ENCODE data around the gene MRPS26.

Gene MRPS26

GRCh38 chr20:3093861-3094361 is 48.1 kb downstream of the MRPS26 start:
- Histone ChIP-seq H3K4me3 (ENCODE audit: low read depth, low read length) (no peak overlapping the region), H3K9me3 (ENCODE audit: control insufficient read depth, insufficient read depth, low read depth, low read length) (no peaks in the 10 kb centered on the region), H3K4me1 (ENCODE audit: control insufficient read depth, insufficient read depth, low read length) (no peaks in the 10 kb centered on the region), H3K27ac (ENCODE audit: low read depth, low read length) (no peak overlapping the region), H3K9ac (ENCODE audit: low read length) (no peak overlapping the region), H3K27me3 (ENCODE audit: control insufficient read depth, insufficient read depth, low read length) (peaks cover 12% of the 10 kb centered on the region; the same call in 1 of the 2 replicates), H3K36me3 (ENCODE audit: control insufficient read depth, insufficient read depth, low read length) (no peaks in the 10 kb centered on the region)

GRCh38 chr20:3094848-3095629 is 49.2 kb downstream of the MRPS26 start:
- Histone ChIP-seq H3K4me1 (ENCODE audit: control insufficient read depth, insufficient read depth, low read length) (no peaks in the 10 kb centered on the region), H3K4me3 (ENCODE audit: low read depth, low read length) (no peak overlapping the region), H3K9ac (ENCODE audit: low read length) (peak overlapping the region; percentile 15), H3K9me3 (ENCODE audit: control insufficient read depth, insufficient read depth, low read depth, low read length) (no peaks in the 10 kb centered on the region), H3K36me3 (ENCODE audit: control insufficient read depth, insufficient read depth, low read length) (no peaks in the 10 kb centered on the region), H3K27me3 (ENCODE audit: control insufficient read depth, insufficient read depth, low read length) (peaks cover 10% of the 10 kb centered on the region; the same call in 1 of the 2 replicates), H3K27ac (ENCODE audit: low read depth, low read length) (no peak overlapping the region)

All from HUES6 (cell line).